Measurements from ENCODE around the gene ITPK1.

ITPK1 gene

GRCh38 chr14:92922883-92923743 lies 192.6 kb downstream of the ITPK1 start, which contains the start of gene CHGA:
TSS of gene CHGA (plus strand) at chr14:92923150. CDS start at chr14:92923360, 210 bp downstream.
- DNase-seq (ENCODE audit: low read depth): peak; percentile 12

GRCh38 chr14:92922155-92922735 lies 193.5 kb downstream of the ITPK1 start:
- DNase-seq (ENCODE audit: low read depth): no peak

GRCh38 chr14:92920001-92920400 lies 195.7 kb downstream of the ITPK1 start:
- no peak for DNase-seq (ENCODE audit: low read depth)

- no peak for DNase-seq (ENCODE audit: low read depth)
Measured at GRCh38 chr14:92917956-92918355, 197.8 kb downstream of the ITPK1 start.

GRCh38 chr14:92917041-92917940 lies 198.4 kb downstream of the ITPK1 start:
- no peak for DNase-seq (ENCODE audit: low read depth)

GRCh38 chr14:92916201-92916600 lies 199.5 kb downstream of the ITPK1 start:
- DNase-seq (ENCODE audit: low read depth): no peak

- DNase-seq (ENCODE audit: low read depth): no peak
Measured at GRCh38 chr14:92914087-92914656, 201.6 kb downstream of the ITPK1 start.

- no peak for DNase-seq (ENCODE audit: low read depth)
Measured at GRCh38 chr14:92907316-92907911, 208.3 kb downstream of the ITPK1 start.

- DNase-seq (ENCODE audit: low read depth): no peak
Measured at GRCh38 chr14:92906823-92907222, 208.9 kb downstream of the ITPK1 start.

GRCh38 chr14:92906420-92906819 lies 209.3 kb downstream of the ITPK1 start:
- no peak for DNase-seq (ENCODE audit: low read depth)

- DNase-seq (ENCODE audit: low read depth): no peak
Measured at GRCh38 chr14:92905667-92906066, 210.1 kb downstream of the ITPK1 start.

- no peak for DNase-seq (ENCODE audit: low read depth)
Measured at GRCh38 chr14:92903359-92903758, 212.4 kb downstream of the ITPK1 start.

GRCh38 chr14:92902726-92903125 lies 213.0 kb downstream of the ITPK1 start:
- no peak for DNase-seq (ENCODE audit: low read depth)

GRCh38 chr14:92902191-92902590 lies 213.5 kb downstream of the ITPK1 start:
- DNase-seq (ENCODE audit: low read depth): no peak

- no peak for DNase-seq (ENCODE audit: low read depth)
Measured at GRCh38 chr14:92900660-92901059, 215.1 kb downstream of the ITPK1 start.

- no peak for DNase-seq (ENCODE audit: low read depth)
Measured at GRCh38 chr14:92898566-92899131, 217.1 kb downstream of the ITPK1 start.

GRCh38 chr14:92897922-92898565 lies 217.7 kb downstream of the ITPK1 start:
- DNase-seq (ENCODE audit: low read depth): no peak

- no peak for DNase-seq (ENCODE audit: low read depth)
Measured at GRCh38 chr14:92895352-92895878, 220.3 kb downstream of the ITPK1 start.

- DNase-seq (ENCODE audit: low read depth): no peak
Measured at GRCh38 chr14:92892589-92892988, 223.1 kb downstream of the ITPK1 start.

GRCh38 chr14:92890830-92891588 lies 224.7 kb downstream of the ITPK1 start:
- DNase-seq (ENCODE audit: low read depth): no peak
